NCI-H128 (cell line): ENCODE results near the gene MAP2K7.

Experiments
- DNase-seq: peaks from one replicate; lab custom pipeline; 2025; ENCODE audit not compliant: unreplicated experiment; lab: John Stamatoyannopoulos, UW

MAP2K7 gene

DNA sequence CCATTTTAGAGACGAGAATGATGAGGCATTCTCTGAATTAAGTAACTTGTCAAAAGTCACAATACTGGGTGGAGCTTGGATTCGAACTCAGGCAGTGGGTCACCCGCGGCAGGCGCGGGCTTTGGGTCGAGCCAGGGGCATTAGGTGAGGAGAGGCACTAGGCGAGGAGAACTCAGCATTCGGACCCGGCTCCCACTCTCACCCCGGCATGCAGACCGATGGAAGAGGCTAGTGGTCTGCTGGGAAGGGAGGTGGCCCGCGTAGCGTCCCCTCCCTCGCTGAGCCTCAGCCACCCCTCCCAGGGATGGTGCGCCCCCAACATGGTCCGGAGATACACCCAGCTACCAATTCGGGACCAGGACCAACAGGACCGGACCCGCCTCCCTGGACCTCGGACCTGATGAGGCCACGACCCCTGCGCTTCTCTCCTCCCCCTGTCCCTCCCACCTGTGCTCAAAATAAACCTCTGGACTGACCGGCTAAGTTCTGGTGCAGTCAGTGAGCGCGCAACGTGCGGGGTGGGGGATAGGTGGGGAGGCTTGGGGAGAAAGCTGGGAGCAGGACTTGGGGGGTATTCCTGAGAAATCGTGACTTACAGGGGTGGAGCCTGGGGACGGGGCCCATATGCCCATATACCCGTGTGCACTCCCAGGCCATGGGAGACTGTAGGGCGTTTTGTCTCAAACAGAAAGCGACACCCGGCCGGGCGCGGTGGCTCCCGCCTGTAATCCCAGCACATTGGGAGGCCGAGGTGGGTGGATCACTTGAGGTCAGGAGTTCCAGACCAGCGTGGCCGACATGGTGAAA, 15.1 kb downstream of the MAP2K7 start:
- no peak for DNase-seq

DNA sequence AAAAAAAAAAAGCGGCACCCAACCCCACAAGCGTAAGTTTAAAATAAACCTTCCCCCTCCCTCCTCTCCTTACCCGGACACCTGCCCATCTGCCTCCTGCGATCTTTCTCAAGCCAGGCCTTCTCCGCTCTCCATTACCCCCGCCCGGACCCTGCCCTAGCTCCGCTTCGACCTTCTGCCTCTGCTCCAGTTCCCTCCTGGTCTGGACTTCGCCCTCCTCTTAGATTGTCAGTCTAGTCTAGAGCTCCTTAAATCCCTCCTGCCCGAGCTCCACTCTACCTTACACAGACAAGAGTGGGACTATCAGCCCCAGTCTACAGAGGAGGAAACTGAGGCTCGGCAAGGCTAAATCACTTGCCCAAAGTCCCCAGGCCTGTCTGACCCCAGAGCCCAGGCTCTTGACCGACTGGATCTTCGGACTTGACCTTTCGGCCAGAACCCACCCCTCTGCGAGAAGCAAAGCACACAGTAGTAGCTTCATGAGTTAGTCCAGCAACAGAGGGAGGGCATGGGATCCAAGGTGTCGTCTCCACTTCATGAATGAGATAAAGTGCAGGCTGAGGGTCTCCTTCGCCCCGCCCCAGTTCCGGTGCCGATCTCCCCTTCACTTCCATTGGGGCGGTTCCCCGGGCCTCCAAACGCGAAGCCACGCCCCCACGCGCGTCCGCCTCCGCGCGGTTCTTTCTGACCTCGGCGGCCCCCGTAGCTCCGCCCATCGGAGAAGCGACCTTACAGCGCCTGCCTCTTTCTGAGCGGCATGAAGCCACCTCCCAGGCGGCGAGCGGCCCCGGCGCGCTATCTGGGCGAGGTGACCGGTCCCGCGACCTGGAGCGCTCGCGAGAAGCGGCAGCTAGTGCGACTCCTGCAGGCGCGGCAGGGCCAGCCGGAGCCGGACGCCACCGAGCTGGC, 16.2 kb downstream of the MAP2K7 start, which contains the start of gene SNAPC2:
TSS of gene SNAPC2 (plus strand) at position 729 of the 909 bp plus-strand sequence. CDS start at position 758, 29 bp downstream.
- peak; percentile 82 for DNase-seq

DNA sequence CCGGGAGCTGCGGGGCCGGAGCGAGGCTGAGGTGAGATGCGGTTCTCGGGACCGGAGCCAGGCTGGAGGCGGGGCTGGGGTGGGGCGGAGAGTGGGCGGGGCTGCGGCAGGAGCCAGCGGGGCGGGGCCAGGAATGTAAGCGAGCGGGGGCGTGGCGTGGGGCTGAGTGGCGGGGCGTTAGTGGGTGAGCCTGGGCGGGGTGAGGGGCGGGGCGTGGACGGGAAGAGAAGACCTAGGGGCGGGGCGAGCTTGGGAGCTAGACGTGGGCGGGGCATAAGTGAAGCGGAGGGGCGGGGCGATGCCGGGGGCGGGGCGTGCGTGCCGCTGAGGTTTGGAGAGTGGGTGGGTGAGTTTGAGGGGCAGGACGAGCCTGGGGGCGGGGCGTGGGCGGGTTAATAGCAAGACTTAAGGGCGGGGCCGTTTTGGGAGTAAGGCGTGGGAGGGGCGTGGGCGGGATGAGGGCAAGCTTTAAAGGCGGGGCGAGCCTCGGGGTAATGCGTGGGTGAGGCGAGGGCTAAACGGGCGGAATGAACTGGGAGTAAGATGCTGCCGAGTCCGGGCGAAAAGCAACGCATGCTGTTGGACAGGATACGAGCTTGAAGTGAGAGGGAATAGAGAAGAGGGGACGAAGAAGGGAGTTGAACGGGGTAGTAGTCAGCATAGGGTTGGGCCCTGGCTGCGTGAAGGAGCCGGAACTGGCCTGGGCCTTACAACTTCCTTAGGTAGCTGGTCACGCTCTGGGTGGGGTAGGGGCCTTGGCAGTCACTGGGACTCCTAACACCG, 17.0 kb downstream of the MAP2K7 start:
- peak; percentile 93 for DNase-seq

DNA sequence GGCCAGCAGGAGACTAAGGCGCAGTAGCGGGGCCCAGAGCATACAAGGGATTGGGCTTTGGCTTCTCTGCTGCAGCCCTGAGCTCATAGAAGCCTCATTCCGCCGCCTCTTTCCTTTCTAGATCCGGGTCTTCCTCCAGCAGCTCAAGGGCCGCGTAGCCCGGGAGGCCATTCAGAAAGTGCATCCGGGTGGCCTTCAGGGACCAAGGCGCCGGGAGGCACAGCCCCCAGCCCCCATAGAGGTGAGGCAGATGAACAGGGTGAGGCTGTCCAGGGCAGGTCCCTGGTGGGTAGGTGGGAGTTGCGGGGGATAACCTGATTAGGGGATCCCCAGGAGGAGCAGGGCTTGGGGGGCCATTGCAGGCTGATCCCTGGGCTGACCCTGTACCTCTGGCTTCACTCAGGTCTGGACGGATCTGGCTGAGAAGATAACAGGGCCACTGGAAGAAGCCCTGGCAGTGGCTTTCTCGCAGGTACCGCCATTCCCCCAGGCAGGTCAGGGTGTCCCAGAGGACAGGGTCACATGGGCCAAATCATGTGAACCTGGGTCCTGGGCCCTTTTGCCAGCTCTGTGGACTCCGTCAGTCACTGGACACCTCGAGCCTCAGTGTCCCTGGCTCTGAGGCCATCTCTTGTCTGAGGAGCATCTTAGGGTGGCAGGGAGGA, 17.8 kb downstream of the MAP2K7 start:
- DNase-seq = no peak

DNA sequence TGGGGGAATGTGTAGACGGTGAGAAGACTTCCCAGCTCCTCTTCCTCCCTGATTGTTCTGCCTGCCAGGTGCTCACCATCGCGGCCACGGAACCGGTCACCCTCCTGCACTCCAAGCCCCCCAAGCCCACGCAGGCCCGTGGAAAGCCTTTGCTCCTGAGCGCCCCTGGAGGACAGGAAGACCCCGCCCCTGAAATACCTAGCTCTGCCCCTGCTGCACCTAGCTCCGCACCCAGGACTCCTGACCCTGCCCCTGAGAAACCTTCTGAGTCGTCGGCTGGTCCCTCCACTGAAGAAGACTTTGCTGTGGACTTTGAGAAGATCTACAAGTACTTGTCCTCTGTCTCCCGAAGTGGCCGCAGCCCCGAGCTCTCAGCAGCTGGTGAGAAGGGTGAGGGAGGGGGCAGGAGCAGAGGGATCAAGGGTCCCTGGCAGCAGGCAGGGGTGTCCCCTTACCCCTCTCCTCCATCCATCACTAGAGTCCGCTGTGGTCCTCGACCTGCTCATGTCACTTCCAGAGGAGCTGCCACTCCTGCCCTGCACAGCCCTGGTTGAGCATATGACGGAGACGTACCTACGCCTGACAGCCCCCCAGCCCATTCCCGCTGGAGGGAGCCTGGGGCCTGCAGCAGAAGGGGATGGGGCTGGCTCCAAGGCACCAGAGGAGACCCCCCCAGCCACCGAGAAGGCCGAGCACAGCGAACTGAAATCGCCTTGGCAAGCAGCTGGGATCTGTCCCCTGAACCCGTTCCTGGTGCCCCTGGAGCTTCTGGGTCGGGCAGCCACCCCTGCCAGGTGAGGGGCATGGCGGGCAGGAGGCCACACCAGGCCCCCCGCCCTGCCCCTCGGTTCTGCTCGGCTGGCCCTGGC, 18.5 kb downstream of the MAP2K7 start:
- no peak for DNase-seq

DNA sequence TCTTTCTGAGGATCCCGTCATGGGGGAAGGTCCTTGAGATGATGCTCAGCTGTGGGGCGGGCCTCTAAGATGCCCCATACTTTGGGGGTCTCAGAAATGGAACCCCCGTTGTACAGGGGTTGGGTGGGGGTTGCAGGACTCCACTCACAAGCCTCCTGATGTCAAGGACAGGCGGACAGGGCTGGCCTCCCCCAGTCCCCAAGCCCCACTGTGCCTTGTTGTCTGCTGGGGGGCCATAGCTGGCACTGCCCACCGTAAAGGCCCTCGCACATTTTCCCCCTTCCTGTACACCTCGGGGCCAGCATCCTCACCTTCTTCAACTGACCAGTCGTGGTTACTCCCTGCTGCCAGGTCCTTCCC, 19.1 kb downstream of the MAP2K7 start:
- DNase-seq = no peak

DNA sequence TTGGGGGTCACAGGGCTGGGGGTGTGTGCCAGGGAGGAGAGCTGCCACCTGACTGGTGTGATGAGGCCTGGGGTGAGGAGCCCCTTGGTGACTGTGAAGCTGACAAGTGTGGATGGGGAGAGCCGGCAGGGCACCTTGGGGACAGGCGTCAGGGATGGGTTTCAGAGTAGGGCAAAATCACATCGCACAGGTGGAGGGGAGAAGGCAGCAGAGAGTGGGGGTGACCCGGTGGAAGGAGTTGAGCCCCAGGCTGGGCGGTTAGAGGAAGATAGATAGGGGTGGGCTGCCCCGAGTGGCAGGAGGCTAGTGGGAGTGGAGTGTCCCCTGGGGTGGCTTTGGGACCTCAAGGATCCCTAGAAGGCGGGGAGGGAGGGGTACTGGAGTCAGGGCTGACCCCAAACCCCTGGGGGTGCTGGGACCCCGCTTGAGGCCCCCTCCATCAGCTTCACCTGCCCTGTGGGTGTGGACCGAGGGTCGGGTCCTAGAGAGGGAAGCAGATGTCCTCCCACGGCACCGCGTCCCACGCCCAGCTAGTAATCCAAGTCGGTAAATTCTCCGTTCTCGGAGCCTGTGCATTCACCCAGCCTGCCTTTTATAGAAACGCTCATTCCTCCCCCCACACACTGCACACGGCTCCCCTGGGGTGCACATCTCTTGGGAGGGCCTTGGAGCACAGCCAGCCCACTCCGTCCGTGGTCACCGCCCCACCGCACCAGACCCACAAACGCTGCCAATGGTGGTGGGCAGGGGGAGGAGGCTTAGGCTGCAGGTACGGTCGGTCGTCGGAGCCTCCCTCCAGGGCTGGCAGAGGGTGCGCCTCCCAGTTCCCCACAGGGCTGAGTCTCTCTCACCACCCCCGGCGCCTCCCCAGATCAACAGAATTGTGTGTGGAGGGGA, 19.9 kb downstream of the MAP2K7 start:
- no peak for DNase-seq

DNA sequence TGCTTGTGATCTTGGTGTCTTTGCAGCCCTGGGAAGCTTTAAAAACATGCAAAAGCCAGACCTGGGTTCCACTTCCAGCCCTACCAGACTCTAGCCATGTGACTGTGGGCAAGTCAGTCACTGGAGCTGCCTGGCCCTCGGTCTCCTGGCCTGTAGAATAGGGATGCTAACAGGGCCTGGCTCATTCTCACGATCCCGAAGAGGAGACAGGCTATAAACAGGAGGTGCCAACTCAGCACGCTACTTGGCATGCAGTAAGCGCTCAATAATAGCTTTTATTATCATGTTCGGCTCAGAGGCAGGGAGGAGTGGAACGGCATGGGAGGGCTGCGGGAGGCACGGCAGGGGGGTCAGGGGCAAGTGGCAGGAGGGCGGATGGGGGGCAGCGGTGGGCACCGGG, 20.6 kb downstream of the MAP2K7 start:
- no peak for DNase-seq

DNA sequence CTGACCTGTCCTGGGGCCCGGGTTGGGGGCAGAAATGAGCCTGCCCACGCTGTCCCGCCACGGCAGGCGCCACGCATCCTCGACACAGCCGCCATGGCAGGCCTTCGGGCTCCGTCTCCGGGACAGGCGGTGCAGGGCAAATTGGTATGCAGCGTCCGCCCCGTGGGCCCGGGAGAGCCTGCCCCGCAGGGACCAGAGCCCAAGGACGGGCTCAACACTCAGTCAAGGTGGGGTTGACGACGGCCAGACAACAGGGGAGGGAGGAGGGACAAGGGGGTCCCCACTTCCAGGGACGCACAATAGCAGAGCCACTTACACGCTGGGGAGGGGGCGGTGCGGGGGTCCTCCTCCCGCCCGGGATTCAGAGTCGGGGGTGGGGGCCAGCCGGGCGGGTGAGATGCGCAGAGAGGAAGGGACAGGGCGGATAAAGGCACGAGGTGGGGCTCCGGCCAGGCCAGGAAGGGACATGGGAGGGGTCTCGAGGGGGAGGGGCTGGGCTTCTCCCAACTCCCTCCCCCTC, 21.0 kb downstream of the MAP2K7 start:
- DNase-seq = no peak

DNA sequence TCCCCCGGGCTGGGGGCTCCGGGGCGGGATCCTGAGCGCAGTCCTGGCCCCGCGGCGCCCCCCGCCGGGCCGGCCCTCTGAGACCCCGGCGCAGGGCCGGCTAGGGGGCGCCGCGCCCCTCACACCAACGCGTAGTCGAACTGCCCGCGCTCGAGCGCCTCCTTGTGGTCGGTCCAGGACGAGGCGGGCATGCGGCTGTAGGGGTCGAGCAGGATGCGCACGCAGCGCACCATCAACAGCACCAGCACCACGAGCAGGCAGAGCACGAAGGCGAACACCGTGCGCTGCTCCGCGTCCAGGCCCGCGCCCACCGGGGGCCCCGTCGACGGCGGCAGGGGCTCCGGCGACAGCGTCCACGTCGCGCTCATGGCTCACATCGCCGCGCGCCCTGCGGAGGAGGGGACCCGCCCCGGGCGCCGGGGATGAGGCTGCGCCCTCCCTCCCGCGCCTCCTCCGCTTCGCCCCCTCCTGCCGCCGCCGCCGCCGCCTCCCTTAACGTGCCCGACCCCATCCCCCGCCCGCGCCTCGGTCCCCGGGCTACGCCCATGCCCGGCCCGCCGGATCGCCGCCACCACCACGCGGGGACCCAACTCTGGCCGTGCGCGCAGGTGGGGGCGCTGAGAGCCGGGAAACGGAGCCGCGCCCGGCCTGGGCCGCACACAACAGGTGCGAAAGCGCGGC, 21.6 kb downstream of the MAP2K7 start:
- DNase-seq = peak; percentile 52

DNA sequence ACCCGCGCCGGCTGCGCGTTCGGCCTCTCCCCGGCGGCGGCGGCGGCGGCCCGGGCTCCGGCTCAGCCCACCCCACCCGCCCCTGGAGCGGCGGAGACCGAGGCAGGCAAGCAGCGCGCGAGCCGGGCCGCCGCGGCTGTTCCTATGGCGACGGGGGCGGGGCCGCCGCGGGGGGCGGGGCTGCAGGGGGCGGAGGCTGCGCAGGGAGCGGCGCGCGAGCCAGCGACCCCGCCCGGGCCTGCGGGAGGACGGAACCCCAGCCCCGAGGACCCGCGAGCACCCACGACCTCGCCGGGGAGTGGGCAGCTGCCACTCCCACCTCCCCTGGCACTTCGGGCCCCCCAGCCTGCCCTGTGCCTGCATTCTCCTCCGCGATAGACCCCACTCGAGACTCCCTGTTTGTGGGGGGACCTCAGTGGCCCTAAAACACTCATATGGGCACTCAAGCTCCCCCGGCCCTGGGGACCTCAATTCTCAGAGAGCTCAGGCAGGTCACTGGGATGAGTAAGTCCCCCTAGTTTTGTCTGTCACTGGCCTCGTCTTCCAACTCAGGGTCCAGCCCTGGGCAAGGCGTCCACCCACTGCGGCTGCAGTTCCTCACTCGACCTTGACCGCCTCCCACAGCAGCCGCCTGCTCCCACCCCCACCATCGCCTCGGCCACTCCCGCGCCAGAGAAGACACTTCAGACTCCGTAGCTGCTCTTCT, 22.5 kb downstream of the MAP2K7 start, which contains the start of gene CTXN1:
TSS of gene CTXN1 (minus strand) at position 115 of the 706 bp plus-strand sequence. CDS start 597 bp downstream, outside the sequence.
- DNase-seq = no peak

DNA sequence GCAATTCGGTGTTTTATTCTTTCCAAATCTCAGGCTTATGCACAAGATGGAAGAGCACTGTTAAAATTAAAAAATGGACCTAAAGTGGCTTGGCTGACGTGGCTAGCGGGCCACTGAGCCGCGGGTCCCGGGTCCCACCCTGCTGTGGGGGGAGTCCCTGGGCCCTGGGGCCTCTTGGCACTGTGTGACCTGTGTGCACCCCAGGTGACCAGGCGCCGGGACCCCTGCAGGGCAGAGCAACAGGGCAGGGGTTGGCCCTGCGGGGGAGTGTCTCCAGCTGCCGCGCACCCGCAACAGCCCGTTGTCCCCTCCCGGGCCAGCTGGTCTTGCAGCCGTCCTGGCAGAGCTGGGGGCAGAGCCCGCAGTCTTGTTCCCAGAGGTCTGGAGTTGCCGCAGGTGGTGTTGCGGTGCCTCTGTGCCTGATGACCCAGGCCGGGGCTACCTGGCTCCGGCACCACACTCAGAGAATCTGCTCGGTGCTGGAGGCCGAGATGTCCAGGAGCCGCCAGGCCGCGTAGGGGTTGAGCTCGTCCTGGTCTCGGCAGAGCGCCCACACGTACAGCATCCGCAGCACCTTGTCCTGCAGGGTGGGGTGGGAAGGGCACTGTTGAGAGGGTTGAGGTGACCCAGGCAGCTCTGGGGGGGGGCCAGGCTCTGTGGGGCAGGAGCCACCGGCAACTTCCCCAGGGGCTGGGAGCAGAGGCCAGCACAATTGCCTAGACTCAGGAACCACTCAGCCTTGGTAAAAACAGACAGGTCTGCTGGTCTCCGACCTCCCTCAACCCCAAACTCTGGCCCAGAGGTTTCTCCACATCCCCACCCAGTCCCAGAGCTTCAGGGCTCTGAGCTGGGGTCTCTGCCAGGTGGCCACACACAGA, 23.3 kb downstream of the MAP2K7 start:
- DNase-seq = no peak

DNA sequence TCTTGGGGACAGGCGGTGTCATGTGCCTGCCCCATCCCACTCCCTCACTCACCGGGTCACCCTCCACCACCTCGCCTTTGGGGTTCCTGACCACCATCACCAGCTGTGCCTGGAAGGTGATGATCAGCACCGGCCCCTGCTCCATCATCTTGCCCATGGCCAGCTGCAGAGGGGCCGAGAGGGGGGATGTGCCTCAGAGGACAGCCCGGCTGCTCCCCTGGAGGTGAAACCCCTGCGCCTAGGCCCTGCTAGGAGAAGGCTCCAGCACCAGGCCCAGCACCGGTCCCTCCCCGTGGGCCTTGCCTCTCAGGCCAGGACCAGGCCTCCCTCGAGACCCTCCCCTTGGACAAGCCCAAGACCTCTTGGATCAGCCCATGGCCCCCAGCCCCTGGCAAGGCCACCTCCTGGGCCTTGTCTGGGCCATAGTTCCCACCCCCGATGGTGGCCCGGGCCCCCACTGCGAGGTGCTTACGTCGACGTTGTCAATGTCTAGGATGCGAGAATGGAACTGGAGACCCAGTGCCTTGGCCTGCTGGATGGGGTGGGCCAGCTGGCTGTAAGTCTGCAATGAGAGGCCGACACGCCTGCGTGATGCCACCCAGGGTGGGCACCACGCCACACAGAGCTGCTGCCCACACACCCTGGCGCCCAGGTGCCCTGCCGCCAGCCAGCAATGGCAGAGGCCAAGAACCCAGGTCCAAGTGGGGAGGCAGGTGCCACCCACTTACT, 24.1 kb downstream of the MAP2K7 start:
- no peak for DNase-seq

DNA sequence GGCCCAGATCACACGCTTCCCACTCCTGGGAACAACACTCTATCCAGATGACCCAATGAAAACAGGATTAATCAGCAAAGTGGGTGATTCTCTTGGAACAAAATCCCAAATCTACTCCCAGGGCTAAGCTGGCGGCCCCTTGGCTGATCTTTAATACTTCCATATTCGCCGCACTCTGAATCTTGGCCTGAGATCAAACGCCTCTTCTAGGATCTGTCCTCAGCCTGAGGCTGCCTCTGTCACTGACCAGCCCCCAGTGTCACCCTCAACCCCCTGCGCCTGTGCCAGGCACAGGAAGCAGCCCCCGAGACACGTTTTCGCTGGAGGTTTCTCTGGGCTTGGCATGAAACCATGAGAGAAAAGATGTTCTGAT, 24.6 kb downstream of the MAP2K7 start:
- no peak for DNase-seq
